Panc1 (cell line): ENCODE results near the gene FSIP1. TPM values are rescaled to one million over a fixed set of nuclear protein-coding genes. Genes with fewer than 3 reads are reported as not detected.

Experiments
- ATAC-seq: fragments of 200-7000 bp; cut with Tn5 transposase; 2 replicates; pipeline ENCODE4 v1.9.1; 2020; ENCODE audit warnings: mild to moderate bottlenecking, moderate library complexity
- BruUV-seq: library from RNA; stranded (reverse); fragments of 400-500 nt; replicated peaks from 2 replicates; lab custom pipeline; 2021; lab: Mats Ljungman, UMichigan
- CTCF ChIA-PET: fragments of 300-600 bp; sonication (Branson Sonifier 250); formaldehyde crosslinking; loops from one replicate; lab custom pipeline; 2022; ENCODE audit warnings: antibody characterized with exemption; lab: Charles Lee
- POLR2A ChIA-PET: fragments of 300-600 bp; sonication (Branson Sonifier 250); formaldehyde crosslinking; loops from one replicate; lab custom pipeline; 2022; ENCODE audit warnings: antibody characterized with exemption; lab: Charles Lee
- DNase-seq: peaks from one replicate; pipeline ENCODE4 v3.0.0-alpha.2; 2010; ENCODE audit warnings: low read depth, low spot score
- H3K27ac ChIP-seq: 2 replicates; pipeline ENCODE4 v1.5.1; 2011; ENCODE audit warnings: mild to moderate bottlenecking, low read length, inconsistent platforms
- H3K27me3 ChIP-seq: fragments of 200-500 bp; sonication (Bioruptor generic); 2 replicates; pipeline ENCODE4 v1.6.0; 2014; ENCODE audit warnings: low read length, inconsistent platforms; ENCODE audit not compliant: control insufficient read depth, insufficient read depth
- H3K36me3 ChIP-seq: fragments of 200-500 bp; sonication (Bioruptor generic); 2 replicates; pipeline ENCODE4 v1.5.1; 2014; ENCODE audit warnings: inconsistent platforms, mild to moderate bottlenecking, low read length, moderate library complexity; ENCODE audit not compliant: control insufficient read depth, insufficient read depth
- H3K4me1 ChIP-seq: 2 replicates; pipeline ENCODE4 v1.5.1; 2011; ENCODE audit warnings: inconsistent platforms, mild to moderate bottlenecking, low read length, moderate library complexity; ENCODE audit not compliant: control insufficient read depth, insufficient read depth
- H3K4me3 ChIP-seq, 2 experiments: 2 replicates each; pipeline ENCODE4 v1.5.1; 2011 to 2012; ENCODE audit warnings: low read depth in 2 of 2, low read length in 2 of 2, mild to moderate bottlenecking in 2 of 2, inconsistent platforms in 1 of 2, moderate library complexity in 1 of 2
- H3K9me3 ChIP-seq: fragments of 200-500 bp; sonication (Bioruptor generic); 2 replicates; pipeline ENCODE4 v1.5.1; 2014; ENCODE audit warnings: low read depth, mild to moderate bottlenecking, inconsistent platforms, low read length, moderate library complexity; ENCODE audit not compliant: control insufficient read depth, insufficient read depth
- POLR2AphosphoS5 ChIP-seq: IDR thresholded peaks from 2 replicates; pipeline ENCODE4 v1.6.1; 2012; ENCODE audit warnings: mild to moderate bottlenecking, low read depth, low read length, moderate library complexity
- SIN3A ChIP-seq: IDR thresholded peaks from 2 replicates; pipeline ENCODE4 v1.6.1; 2012; ENCODE audit warnings: low read depth, mild to moderate bottlenecking, low read length, moderate library complexity, borderline replicate concordance; ENCODE audit not compliant: insufficient read depth
- TCF7L2 ChIP-seq: IDR thresholded peaks from 2 replicates; pipeline ENCODE4 v1.6.1; 2011; ENCODE audit warnings: mild to moderate bottlenecking, low read depth, low read length, inconsistent platforms
- in situ Hi-C: cut with HindIII; loops from 2 replicates; pipeline ENCODE4 v1.10.0; 2016; ENCODE audit warnings: low sequenced_read_pairs, low pct_unique_long_range_greater_than_20kb
- intact Hi-C: fragments of 100-400 bp; cut with micrococcal nuclease; formaldehyde crosslinking; loops from one replicate; pipeline ENCODE4 v1.10.0; 2022; ENCODE audit not compliant: unreplicated experiment
- total RNA-seq: library from RNA; stranded (reverse); gene quantifications from one replicate; pipeline ENCODE4 v1.2.1, GENCODE V29; 2021; ENCODE audit not compliant: unreplicated experiment
- TF ChIP-seq, protein P1 (sequence below), 2 experiments: IDR thresholded peaks; 2 replicates each; pipeline ENCODE4 v1.6.1; 2011 to 2012; ENCODE audit warnings: low read depth in 2 of 2, control low read depth in 1 of 2, low read length in 1 of 2, mild to moderate bottlenecking in 1 of 2, moderate library complexity in 1 of 2; ENCODE audit not compliant: insufficient read depth in 1 of 2
- TF ChIP-seq, protein P2 (sequence below): fragments of 450-650 bp; IDR thresholded peaks from 2 replicates; pipeline ENCODE4 v1.5.1; 2017; ENCODE audit warnings: mild to moderate bottlenecking

The FSIP1 gene
- total RNA-seq, 1 experiment from 2014 or later = 1.4 TPM

DNA sequence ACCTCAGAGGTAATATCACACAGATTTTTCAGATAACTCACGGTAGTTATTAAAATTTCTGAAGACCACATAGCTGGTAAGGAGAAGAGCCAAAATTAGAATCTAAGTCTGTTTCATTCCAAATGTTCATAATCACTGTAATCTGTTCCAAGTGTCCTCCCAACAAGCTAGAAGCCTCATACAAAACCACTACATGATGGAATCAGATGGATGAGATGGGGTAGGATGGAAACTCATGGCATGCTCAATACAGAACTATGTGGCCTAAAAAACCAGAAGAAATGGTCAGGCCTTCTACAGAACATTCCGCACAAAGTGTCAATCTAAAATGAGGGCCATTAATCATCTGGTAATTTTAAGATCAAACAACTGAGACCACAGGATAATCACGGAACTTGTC, 110.0 kb downstream of the FSIP1 start:
- Histone ChIP-seq H3K4me1 (no peaks in the 10 kb centered on the region), H3K27ac (no peak overlapping the region), H3K9me3 (no peaks in the 10 kb centered on the region), H3K27me3 (no peaks in the 10 kb centered on the region), H3K36me3 (no peaks in the 10 kb centered on the region), H3K4me3 (no peak overlapping the region)
- no peak for ATAC-seq
- BruUV-seq = no TSS peak
- CTCF ChIA-PET = no interaction called here
- no peak for DNase-seq
- POLR2A ChIA-PET = no interaction called here
- in situ Hi-C loops (no loop called here), intact Hi-C loops (no loop called here)
- TF ChIP-seq POLR2AphosphoS5 (no peak), SIN3A (no peak), TCF7L2 (no peak)
- TF ChIP-seq, protein P1, sequence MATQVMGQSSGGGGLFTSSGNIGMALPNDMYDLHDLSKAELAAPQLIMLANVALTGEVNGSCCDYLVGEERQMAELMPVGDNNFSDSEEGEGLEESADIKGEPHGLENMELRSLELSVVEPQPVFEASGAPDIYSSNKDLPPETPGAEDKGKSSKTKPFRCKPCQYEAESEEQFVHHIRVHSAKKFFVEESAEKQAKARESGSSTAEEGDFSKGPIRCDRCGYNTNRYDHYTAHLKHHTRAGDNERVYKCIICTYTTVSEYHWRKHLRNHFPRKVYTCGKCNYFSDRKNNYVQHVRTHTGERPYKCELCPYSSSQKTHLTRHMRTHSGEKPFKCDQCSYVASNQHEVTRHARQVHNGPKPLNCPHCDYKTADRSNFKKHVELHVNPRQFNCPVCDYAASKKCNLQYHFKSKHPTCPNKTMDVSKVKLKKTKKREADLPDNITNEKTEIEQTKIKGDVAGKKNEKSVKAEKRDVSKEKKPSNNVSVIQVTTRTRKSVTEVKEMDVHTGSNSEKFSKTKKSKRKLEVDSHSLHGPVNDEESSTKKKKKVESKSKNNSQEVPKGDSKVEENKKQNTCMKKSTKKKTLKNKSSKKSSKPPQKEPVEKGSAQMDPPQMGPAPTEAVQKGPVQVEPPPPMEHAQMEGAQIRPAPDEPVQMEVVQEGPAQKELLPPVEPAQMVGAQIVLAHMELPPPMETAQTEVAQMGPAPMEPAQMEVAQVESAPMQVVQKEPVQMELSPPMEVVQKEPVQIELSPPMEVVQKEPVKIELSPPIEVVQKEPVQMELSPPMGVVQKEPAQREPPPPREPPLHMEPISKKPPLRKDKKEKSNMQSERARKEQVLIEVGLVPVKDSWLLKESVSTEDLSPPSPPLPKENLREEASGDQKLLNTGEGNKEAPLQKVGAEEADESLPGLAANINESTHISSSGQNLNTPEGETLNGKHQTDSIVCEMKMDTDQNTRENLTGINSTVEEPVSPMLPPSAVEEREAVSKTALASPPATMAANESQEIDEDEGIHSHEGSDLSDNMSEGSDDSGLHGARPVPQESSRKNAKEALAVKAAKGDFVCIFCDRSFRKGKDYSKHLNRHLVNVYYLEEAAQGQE (IDR thresholded peaks at IDR 0.05; ENCODE audit: insufficient read depth in 1 of 2, low read depth in 2 of 2, low read length in 1 of 2) = no peak
- TF ChIP-seq, protein P2, sequence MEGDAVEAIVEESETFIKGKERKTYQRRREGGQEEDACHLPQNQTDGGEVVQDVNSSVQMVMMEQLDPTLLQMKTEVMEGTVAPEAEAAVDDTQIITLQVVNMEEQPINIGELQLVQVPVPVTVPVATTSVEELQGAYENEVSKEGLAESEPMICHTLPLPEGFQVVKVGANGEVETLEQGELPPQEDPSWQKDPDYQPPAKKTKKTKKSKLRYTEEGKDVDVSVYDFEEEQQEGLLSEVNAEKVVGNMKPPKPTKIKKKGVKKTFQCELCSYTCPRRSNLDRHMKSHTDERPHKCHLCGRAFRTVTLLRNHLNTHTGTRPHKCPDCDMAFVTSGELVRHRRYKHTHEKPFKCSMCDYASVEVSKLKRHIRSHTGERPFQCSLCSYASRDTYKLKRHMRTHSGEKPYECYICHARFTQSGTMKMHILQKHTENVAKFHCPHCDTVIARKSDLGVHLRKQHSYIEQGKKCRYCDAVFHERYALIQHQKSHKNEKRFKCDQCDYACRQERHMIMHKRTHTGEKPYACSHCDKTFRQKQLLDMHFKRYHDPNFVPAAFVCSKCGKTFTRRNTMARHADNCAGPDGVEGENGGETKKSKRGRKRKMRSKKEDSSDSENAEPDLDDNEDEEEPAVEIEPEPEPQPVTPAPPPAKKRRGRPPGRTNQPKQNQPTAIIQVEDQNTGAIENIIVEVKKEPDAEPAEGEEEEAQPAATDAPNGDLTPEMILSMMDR = no peak

DNA sequence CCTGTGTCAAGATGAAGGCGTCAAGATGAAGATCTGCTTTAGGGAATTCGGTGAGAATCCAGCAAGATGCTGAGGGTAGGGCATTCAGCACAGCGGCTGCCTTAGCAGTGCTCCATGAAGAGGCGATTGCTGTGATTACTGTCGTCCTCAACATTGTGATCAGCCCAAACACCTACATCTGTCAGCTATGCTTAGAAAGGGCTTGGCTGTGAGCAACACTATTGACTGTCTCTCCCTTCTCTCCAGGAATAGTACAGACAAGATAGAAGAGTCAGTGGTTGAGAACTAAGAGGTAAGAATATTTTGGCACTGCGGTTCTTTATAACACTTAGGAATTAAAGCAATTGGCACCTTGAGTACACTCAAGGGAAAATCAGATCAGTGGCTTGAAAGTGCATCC, 110.5 kb downstream of the FSIP1 start:
- ChIA-PET CTCF (no interaction called here), POLR2A (no interaction called here)
- in situ Hi-C loops = no loop called here
- intact Hi-C loops = no loop called here
- no peak overlapping the region for H3K27ac ChIP-seq
- ATAC-seq (no peak), DNase-seq (no peak)
- no peak overlapping the region for H3K4me3 ChIP-seq
- no peaks in the 10 kb centered on the region for H3K27me3 ChIP-seq
- no peaks in the 10 kb centered on the region for H3K9me3 ChIP-seq
- no peaks in the 10 kb centered on the region for H3K4me1 ChIP-seq
- no TSS peak for BruUV-seq
- TF ChIP-seq, protein P1 (IDR thresholded peaks at IDR 0.05; ENCODE audit: insufficient read depth in 1 of 2, low read depth in 2 of 2, low read length in 1 of 2) = no peak
- no peak for TF ChIP-seq POLR2AphosphoS5
- no peak for TF ChIP-seq SIN3A
- TF ChIP-seq TCF7L2 = no peak
- TF ChIP-seq, protein P2 = no peak
- H3K36me3 ChIP-seq = no peaks in the 10 kb centered on the region
